ENCODE measurements around the gene GPM6B. TPM values are rescaled to one million over a fixed set of nuclear protein-coding genes. Genes with fewer than 3 reads are reported as not detected.

The GPM6B gene
- total RNA-seq, 1 donor from 2014 or later: 516 TPM

DNA sequence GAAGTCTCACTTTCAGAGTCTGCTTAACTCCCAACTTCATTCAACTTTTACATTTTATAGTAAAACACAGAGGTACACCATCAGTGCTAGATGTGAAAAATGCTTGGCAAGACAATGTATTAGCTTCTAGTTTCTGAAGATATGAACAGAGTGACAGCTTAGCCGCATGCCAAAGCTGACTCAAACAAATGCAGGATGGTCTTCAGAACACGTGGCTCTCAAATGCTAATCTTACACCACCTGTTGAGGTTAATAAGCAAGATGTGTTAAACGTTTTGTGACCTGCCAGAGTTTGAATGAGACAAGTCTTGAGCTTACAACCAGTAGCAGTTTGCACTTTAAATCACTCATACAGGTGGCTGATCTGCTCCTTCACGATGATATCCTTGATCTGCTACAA lies 18.9 kb upstream of the GPM6B start:
- H3K4me3 Mint-ChIP-seq (ENCODE audit: unreplicated experiment): no peak overlapping the region
- peaks cover 15% of the 10 kb centered on the region for H3K4me1 Mint-ChIP-seq (ENCODE audit: low read depth, unreplicated experiment)

DNA sequence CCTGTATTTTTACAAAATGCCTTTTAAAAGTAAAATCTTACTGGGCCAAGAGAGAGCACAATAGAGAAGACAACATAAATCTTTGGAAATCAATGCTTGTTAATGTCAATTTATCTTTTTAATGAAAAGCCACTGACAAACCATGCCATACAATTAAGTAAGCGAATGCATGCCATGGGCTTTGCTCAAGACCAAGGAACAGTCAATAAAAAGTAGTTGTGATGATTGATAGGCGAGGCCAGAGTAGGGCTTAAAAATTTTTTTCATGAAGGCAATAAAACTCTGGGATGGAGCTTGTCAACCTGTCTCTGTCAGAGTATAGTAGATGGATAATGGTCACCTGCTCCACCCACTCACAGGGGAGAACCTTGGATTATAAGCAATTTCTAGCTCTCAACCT lies 17.5 kb upstream of the GPM6B start:
- Mint-ChIP-seq H3K27ac (ENCODE audit: unreplicated experiment) (no peak overlapping the region), H3K4me1 (ENCODE audit: low read depth, unreplicated experiment) (peaks cover 15% of the 10 kb centered on the region), H3K36me3 (ENCODE audit: unreplicated experiment) (no peaks in the 10 kb centered on the region), H3K4me3 (ENCODE audit: unreplicated experiment) (no peak overlapping the region), H3K27me3 (ENCODE audit: unreplicated experiment) (peaks cover 2% of the 10 kb centered on the region), H3K9me3 (ENCODE audit: unreplicated experiment) (no peaks in the 10 kb centered on the region)
- no peak for DNase-seq
- TF ChIP-seq, protein P1, sequence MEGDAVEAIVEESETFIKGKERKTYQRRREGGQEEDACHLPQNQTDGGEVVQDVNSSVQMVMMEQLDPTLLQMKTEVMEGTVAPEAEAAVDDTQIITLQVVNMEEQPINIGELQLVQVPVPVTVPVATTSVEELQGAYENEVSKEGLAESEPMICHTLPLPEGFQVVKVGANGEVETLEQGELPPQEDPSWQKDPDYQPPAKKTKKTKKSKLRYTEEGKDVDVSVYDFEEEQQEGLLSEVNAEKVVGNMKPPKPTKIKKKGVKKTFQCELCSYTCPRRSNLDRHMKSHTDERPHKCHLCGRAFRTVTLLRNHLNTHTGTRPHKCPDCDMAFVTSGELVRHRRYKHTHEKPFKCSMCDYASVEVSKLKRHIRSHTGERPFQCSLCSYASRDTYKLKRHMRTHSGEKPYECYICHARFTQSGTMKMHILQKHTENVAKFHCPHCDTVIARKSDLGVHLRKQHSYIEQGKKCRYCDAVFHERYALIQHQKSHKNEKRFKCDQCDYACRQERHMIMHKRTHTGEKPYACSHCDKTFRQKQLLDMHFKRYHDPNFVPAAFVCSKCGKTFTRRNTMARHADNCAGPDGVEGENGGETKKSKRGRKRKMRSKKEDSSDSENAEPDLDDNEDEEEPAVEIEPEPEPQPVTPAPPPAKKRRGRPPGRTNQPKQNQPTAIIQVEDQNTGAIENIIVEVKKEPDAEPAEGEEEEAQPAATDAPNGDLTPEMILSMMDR (IDR thresholded peaks at IDR 0.05; ENCODE audit: partially characterized antibody, unreplicated experiment): no peak

More for the DNA sequence above, 18.9 kb upstream of the GPM6B start:
- Mint-ChIP-seq H3K27ac (ENCODE audit: unreplicated experiment) (no peak overlapping the region), H3K9me3 (ENCODE audit: unreplicated experiment) (no peaks in the 10 kb centered on the region), H3K27me3 (ENCODE audit: unreplicated experiment) (peaks cover 2% of the 10 kb centered on the region), H3K36me3 (ENCODE audit: unreplicated experiment) (no peaks in the 10 kb centered on the region)
- DNase-seq: no peak
- TF ChIP-seq, protein P1 (IDR thresholded peaks at IDR 0.05; ENCODE audit: partially characterized antibody, unreplicated experiment): no peak

DNA sequence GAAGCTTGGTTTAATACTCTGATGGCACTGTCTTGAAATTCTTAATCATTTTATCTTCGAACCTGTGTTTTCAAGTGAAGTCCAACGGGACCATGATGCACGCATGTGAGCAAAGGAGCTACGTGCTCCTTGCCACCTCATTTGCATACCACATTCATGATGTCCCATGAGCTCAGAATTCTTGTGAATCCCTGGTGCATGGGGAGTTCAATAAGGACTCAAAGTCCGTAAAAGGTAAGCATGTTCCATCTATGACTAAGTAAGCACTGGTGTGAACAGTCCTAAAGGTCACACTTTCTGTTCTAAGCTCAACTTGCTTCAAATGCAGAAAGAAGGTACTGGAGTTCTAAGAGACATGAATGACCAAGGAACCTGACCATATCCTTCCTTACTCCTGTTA lies 13.1 kb upstream of the GPM6B start:
- TF ChIP-seq, protein P1 (IDR thresholded peaks at IDR 0.05; ENCODE audit: partially characterized antibody, unreplicated experiment): no peak

DNA sequence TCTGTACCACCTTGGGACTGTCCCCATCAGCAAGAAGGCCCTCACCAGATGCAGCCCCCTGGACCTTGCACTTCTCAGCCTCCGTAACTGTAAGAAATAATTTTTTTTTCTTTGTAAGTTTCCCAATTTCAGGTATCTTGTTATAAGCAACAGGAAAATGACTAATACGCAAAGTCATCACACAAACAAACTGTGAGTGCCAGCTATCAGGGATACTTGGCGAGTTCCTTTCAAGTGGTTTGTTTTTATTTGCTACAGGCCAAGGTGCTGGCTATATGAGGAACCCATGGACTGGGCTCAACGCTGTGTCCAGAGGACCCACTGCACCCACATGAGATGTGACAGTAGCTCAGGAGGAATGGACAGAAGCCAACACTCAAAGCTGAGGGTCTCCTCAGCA lies 11.5 kb upstream of the GPM6B start:
- Mint-ChIP-seq H3K4me1 (ENCODE audit: low read depth, unreplicated experiment) (peaks cover 5% of the 10 kb centered on the region), H3K36me3 (ENCODE audit: unreplicated experiment) (peaks cover 6% of the 10 kb centered on the region), H3K9me3 (ENCODE audit: unreplicated experiment) (peaks cover 1% of the 10 kb centered on the region), H3K27ac (ENCODE audit: unreplicated experiment) (no peak overlapping the region), H3K27me3 (ENCODE audit: unreplicated experiment) (peaks cover 3% of the 10 kb centered on the region), H3K4me3 (ENCODE audit: unreplicated experiment) (no peak overlapping the region)
- no peak for DNase-seq
- TF ChIP-seq, protein P1 (IDR thresholded peaks at IDR 0.05; ENCODE audit: partially characterized antibody, unreplicated experiment): no peak

More for the DNA sequence above, 13.1 kb upstream of the GPM6B start:
- H3K36me3 Mint-ChIP-seq (ENCODE audit: unreplicated experiment): no peaks in the 10 kb centered on the region
- no peak overlapping the region for H3K4me3 Mint-ChIP-seq (ENCODE audit: unreplicated experiment)
- H3K27ac Mint-ChIP-seq (ENCODE audit: unreplicated experiment): no peak overlapping the region
- H3K4me1 Mint-ChIP-seq (ENCODE audit: low read depth, unreplicated experiment): peaks cover 3% of the 10 kb centered on the region
- H3K9me3 Mint-ChIP-seq (ENCODE audit: unreplicated experiment): peaks cover 1% of the 10 kb centered on the region
- no peak for DNase-seq
- H3K27me3 Mint-ChIP-seq (ENCODE audit: unreplicated experiment): peaks cover 1% of the 10 kb centered on the region

DNA sequence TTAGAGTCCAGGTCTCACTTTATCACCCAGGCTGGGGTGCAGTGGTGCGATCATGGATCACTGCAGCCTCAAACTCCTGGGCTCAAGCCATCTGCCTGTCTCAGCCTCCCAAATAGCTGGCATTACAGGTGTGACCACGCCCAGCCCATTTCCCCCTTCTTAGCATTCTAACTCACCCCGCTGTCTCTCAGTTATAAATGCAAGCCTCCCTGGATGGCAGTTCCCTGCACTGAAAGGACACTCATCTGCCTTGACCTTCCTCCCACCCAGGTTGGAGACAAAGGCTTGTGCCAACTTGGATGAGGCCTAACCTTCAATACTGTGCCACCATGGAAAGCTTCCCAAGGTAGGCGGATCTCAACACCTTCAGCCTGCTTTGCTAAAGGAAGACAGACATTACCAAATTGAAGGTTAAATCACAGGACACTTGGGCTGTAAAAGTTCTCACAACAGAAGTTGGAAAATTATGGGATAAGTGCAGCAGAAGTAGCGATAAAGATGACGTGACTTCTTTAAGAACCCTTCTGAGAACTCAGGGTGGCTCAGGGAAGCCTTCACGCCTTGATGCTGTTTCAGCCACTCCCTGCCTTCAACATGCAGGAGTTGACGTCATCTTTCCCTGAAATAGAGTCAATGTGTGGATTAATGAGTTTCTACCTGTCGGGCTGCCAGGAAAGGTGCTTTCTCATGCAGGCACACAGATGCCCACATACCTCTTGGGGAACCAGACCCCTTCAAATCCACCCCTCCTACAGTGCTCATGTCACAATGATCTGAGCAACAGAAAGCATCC lies 10.6 kb upstream of the GPM6B start:
- Mint-ChIP-seq H3K27me3 (ENCODE audit: unreplicated experiment) (peaks cover 3% of the 10 kb centered on the region), H3K27ac (ENCODE audit: unreplicated experiment) (no peak overlapping the region), H3K4me3 (ENCODE audit: unreplicated experiment) (no peak overlapping the region), H3K9me3 (ENCODE audit: unreplicated experiment) (peaks cover 1% of the 10 kb centered on the region), H3K4me1 (ENCODE audit: low read depth, unreplicated experiment) (peaks cover 5% of the 10 kb centered on the region), H3K36me3 (ENCODE audit: unreplicated experiment) (peaks cover 6% of the 10 kb centered on the region)
- TF ChIP-seq, protein P1 (IDR thresholded peaks at IDR 0.05; ENCODE audit: partially characterized antibody, unreplicated experiment): no peak
- no peak for DNase-seq

Measured in glutamatergic neuron (in vitro differentiated cells).